HepG2 (cell line): ENCODE data around the gene MLST8. TPM values are rescaled to one million over a fixed set of nuclear protein-coding genes. Genes with fewer than 3 reads are reported as not detected.
A peak's percentile ranks its signal among the peaks of the same experiment; 100 is the strongest.

Source experiments
- KDM2A ChIP-seq: sonication (generic); formaldehyde crosslinking; IDR thresholded peaks from 2 replicates; pipeline ENCODE4 v1.4.0; 2020; ENCODE audit warnings: low read depth, missing genetic modification reagents, borderline replicate concordance
- MLLT10 ChIP-seq: sonication (generic); formaldehyde crosslinking; IDR thresholded peaks from 2 replicates; pipeline ENCODE4 v1.4.0; 2020; ENCODE audit warnings: missing genetic modification reagents
- SNRNP70 ChIP-seq: fragments of 200-400 bp; formaldehyde crosslinking; IDR thresholded peaks from 2 replicates; pipeline ENCODE4 v1.6.1; 2017; ENCODE audit warnings: mild to moderate bottlenecking, low read depth, low read length, moderate library complexity
- TFE3 ChIP-seq: IDR thresholded peaks from 2 replicates; pipeline ENCODE4 v1.6.1; 2016
- WIZ ChIP-seq: sonication (generic); formaldehyde crosslinking; IDR thresholded peaks from 2 replicates; pipeline ENCODE4 v1.5.1; 2020; ENCODE audit warnings: mild to moderate bottlenecking, missing genetic modification reagents
- ZBTB39 ChIP-seq: sonication (generic); formaldehyde crosslinking; IDR thresholded peaks from 2 replicates; pipeline ENCODE4 v1.5.0; 2020; ENCODE audit warnings: missing genetic modification reagents
- ZFP37 ChIP-seq: sonication (generic); formaldehyde crosslinking; IDR thresholded peaks from 2 replicates; pipeline ENCODE4 v1.4.0; 2020; ENCODE audit warnings: missing genetic modification reagents, borderline replicate concordance
- ZFY ChIP-seq: sonication (generic); formaldehyde crosslinking; IDR thresholded peaks from 2 replicates; pipeline ENCODE4 v1.4.0; 2020; ENCODE audit warnings: missing genetic modification reagents
- ZNF318 ChIP-seq: sonication (generic); formaldehyde crosslinking; IDR thresholded peaks from 2 replicates; pipeline ENCODE4 v1.4.0; 2020; ENCODE audit warnings: mild to moderate bottlenecking, missing genetic modification reagents
- ZNF513 ChIP-seq: sonication (generic); formaldehyde crosslinking; conservative IDR thresholded peaks from 2 replicates; pipeline ENCODE4 v1.5.0; 2020; ENCODE audit warnings: missing genetic modification reagents
- ZNF567 ChIP-seq: sonication (generic); formaldehyde crosslinking; IDR thresholded peaks from 2 replicates; pipeline ENCODE4 v1.8.1; 2023; ENCODE audit warnings: mild to moderate bottlenecking, missing genetic modification reagents, borderline replicate concordance
- ZNF639 ChIP-seq: conservative IDR thresholded peaks from 2 replicates; pipeline ENCODE4 v1.6.1; 2018; ENCODE audit warnings: missing genetic modification reagents
- ZNF737 ChIP-seq: sonication (generic); formaldehyde crosslinking; IDR thresholded peaks from 2 replicates; pipeline ENCODE4 v1.5.0; 2020; ENCODE audit warnings: missing genetic modification reagents, mild to moderate bottlenecking, borderline replicate concordance
- polyA plus RNA-seq, 8 experiments: library from polyadenylated mRNA; depleted of rRNA in 3 of 8; stranded (reverse) in 7 of 8; unstranded in 1 of 8; fragments of >200 nt; fragmentation: Illumina TruSeq in 4 of 8; extraction: Trizol in 4 of 8; gene quantifications; 2 replicates each; pipeline versions ENCODE4 v1.2.1 to v1.2.3, GENCODE V29; 2011 to 2016; ENCODE audit warnings: low read depth in 4 of 8, missing spikeins in 1 of 8, mixed read lengths in 1 of 8; ENCODE audit not compliant: insufficient read depth in 1 of 8
- total RNA-seq, 5 experiments: library from RNA; depleted of rRNA; stranded (reverse); fragments of >200 nt; fragmentation: Illumina TruSeq; extraction: Trizol; gene quantifications; 2 replicates each; pipeline ENCODE4 v1.2.3, GENCODE V29; 2016; ENCODE audit warnings: low read depth in 1 of 5

MLST8 gene
- total and polyA plus RNA-seq, 2 of the 13 experiments (the other 11 are each of a cell fraction or from before 2014, with no cell fraction given) = 30.8 to 72.7 TPM

- TF ChIP-seq ZNF318 (CRISPR knock-in tag) (no peak), KDM2A (peak; percentile 35; the same call in 1 of the 2 replicates), SNRNP70 (no peak), MLLT10 (CRISPR knock-in tag) (no peak), ZBTB39 (CRISPR knock-in tag) (no peak), WIZ (CRISPR knock-in tag) (no peak), ZNF639 (peak; percentile 31; the same call in 1 of the 2 replicates), ZFP37 (CRISPR knock-in tag) (no peak), ZFY (peak; percentile 63), TFE3 (CRISPR knock-in tag) (no peak), ZNF513 (CRISPR knock-in tag) (no peak), ZNF567 (CRISPR knock-in tag) (no peak), ZNF737 (CRISPR knock-in tag) (no peak)
These were observed 8.8 kb downstream of the MLST8 start (continued) for GRCh38 chr16:2213817-2214718.
